IPS-NIHi7 (cell line): ENCODE results near the gene FOXL3.

ENCODE experiments used
- DNase-seq: peaks from one replicate; pipeline ENCODE4 v3.0.0; 2012; ENCODE audit warnings: mixed read lengths; ENCODE audit errors: extremely low spot score

The FOXL3 gene

GRCh38 chr7:302054-302992 lies 12.4 kb downstream of the FOXL3 start:
- no peak for DNase-seq

DNA sequence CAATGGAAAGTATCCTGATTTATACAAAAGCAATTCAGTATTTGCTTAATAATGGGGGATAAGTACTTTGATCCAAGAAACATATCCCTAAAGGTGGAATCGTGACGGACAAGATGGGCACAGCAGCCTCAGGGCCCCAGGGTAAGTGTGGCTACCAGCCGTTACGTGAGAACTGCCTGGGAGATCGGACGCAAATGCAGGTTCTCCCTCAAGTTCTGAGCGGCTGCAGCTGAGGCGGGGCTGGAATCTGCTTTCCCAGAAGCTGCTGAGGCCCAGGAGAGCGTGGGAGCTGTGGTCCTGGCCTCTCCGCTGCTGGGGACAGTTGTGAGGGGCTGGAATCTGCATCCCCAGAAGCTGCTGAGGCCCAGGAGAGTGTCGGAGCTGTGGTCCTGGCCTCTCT lies 13.5 kb downstream of the FOXL3 start:
- DNase-seq: no peak

- no peak for DNase-seq
Measured at GRCh38 chr7:303884-304573, 14.1 kb downstream of the FOXL3 start.

DNA sequence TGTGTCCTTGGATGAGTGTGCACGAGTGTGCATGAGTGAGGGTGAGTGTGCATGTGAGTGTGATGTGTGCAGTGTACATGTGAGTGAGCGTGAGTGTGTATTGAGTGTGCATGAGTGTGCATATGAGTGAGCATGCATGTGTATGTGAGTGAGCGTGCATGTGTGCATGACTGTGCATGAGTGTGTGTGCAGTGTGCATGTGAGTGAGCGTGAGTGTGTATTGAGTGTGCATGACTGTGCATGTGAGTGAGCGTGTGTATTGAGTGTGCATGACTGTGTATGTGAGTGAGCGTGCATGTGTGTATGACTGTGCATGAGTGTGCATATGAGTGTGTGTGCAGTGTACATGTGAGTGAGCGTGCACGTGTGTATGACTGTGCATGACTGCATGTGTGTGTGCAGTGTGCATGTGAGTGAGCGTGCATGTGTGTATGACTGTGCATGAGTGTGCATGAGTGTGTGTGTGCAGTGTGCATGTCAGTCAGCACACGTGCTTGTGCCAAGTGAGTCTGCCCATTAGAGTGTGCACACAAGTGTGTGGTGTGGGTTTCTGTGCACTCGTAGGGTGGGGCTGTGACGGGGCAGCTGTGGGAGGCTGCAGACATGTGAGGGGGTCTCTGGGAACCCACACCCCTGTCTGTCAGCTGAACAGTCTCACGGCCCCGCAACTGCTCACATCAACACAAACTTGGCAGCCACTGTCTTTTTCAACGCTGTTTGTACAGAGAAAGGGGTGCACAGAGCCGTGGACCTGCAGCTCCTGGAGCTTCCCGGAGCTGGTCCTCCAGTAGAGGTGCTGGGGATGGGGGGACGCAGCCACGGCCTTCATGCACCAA lies 14.8 kb downstream of the FOXL3 start:
- DNase-seq: no peak

DNA sequence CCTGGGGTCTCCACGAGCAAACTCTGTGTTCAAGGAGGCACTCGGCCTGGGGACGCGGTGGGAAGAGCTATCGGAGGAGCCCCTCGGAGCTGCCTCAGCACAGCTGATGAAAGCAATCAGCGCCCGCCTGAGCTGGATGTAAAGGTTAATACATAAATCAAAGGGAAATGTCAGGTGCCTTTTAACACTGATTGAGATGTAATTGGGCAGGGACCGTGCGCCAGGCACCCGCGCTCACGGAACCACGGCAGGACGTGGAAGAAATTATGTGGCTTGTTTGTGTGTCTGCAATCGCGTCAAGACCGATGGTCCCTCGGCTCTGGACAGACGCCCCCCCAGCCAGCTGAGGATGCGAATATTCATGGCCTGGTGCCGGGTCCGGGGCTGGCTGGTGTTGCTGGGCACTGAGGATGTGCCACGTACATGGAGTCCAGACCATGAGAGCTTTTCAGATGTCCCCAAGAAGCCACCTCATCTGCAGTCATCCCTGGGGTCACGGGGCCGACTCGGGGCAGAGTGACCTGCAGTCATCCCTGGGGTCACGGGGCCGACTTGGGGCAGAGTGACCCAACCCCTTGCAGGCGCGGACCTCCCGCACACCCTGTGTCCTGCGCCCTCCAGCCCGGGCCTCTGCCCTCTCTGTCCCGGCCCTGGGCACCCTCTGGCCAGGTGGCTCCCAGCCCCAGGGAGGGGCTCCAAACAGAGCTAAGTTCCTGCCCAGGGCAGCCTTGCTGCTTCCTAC lies 15.6 kb downstream of the FOXL3 start:
- no peak for DNase-seq

DNA sequence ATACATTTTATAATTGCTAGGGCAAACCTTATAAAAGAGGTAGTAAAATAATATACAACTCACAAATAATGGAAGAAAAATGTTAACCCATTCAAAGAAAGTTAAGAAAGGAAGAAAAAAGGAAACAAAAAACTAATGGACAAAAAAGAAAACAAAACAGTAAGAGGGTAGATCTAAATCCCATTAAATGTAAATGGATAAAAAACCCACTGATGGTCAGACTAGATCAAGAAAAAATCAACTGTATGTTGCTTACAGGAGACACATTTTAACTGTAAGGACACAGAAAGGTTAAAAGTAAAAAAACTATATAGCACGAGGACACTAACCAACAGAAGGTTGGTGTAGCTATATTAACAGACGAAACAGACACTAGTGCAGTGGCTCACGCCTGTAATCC lies 18.0 kb downstream of the FOXL3 start:
- no peak for DNase-seq

DNA sequence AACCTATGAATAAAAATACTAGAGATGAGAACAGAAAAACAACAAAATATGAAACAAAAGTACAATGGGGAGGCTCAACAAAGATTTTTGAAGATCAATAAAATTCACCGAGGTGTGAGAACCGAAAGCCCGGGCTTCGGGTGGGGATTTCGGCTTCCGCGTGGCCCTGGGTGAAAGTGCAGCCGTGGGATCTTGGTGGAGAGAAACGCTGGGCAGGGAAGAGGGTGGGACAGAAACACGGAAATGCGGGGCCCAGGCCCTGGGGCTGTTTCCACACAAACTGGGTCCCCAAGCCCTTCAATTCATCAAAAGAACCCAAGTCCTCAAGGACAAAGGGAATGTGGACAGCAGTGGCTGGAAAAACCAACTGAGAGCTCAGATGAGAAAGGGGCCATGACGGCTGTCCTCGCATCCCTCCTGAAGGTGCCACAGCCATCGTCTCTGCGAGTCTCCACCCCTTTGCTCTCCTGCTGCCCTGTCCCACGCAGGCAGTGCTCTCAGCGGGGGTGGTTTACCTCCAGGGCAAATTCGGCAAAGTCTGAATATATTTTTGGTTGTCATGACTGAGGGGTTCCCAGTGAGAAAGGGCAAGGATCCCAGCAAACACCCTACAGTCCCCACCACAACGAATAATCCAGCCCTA lies 19.7 kb downstream of the FOXL3 start:
- DNase-seq: no peak

- DNase-seq: no peak
Measured at GRCh38 chr7:311131-311680, 21.2 kb downstream of the FOXL3 start.

DNA sequence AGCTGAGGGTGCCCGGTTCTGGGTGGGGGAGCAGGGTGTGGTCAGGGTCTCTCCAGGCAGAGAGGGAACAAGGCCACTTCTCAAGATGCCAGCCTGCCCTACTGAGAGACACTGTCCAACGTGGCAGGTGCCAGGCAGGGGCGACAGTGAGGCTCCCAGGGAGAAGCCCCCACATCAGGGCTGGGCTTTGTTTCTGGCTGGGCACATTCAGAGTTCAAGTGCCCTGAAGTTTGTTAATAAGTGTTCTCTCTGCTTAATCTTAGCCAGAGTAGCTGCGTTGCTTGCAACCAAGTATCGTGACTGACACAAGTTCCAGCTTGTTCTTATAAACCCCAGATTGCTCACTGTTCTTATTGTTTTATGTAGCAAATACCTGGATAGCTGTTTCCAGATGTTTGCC lies 21.8 kb downstream of the FOXL3 start:
- no peak for DNase-seq

- DNase-seq: no peak
Measured at GRCh38 chr7:312424-312823, 22.5 kb downstream of the FOXL3 start.

- no peak for DNase-seq
Measured at GRCh38 chr7:314853-315252, 24.9 kb downstream of the FOXL3 start.

GRCh38 chr7:315516-316265 lies 25.7 kb downstream of the FOXL3 start:
- no peak for DNase-seq

- no peak for DNase-seq
Measured at GRCh38 chr7:317643-318405, 27.9 kb downstream of the FOXL3 start.

- no peak for DNase-seq
Measured at GRCh38 chr7:318476-318875, 28.5 kb downstream of the FOXL3 start.

GRCh38 chr7:318878-319661 lies 29.1 kb downstream of the FOXL3 start:
- no peak for DNase-seq

- no peak for DNase-seq
Measured at GRCh38 chr7:320297-320696, 30.3 kb downstream of the FOXL3 start.

DNA sequence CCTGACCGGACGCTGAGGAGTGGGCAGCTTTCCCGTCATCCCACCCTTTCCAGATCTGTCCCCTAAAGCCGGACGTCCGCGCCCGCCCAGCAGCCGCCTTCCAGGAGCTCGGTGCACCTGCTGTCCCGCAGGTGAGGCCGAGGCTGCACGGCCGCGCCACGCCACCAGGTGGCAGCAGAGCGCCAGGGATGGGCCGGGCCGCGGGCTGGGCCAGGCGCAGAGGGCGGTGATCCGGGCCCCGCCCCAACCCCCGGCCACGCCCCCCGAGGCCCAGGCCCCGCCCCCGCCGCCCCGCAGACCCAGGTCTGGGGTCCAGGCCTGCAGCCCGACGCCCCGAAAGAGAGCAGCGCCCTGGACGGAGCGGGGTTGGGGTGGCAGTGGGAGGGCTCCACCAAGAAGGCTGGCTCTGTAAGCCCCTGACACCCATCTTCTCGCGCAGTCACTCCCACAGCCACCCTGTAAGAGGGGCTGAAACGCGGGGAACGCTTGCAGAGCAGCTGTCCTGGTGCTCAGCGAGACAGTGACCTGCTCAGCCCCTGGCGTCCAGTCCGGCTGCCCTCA lies 32.2 kb downstream of the FOXL3 start:
- peak; percentile 98 for DNase-seq

GRCh38 chr7:322708-323111 lies 32.7 kb downstream of the FOXL3 start:
- DNase-seq: no peak
